Neural cell (in vitro differentiated cells): ENCODE data around the gene APBA3. TPM values are rescaled to one million over a fixed set of nuclear protein-coding genes. Genes with fewer than 3 reads are reported as not detected.

Experiments
- H2AFZ ChIP-seq: fragments of 200-600, 300-800 bp; sonication (generic), shearing (Covaris generic); 2 replicates; pipeline ENCODE4 v1.6.0; 2014; ENCODE audit warnings: low read depth, mild to moderate bottlenecking, antibody characterized with exemption, low read length, moderate library complexity
- H3F3A ChIP-seq: fragments of 200-600 bp; shearing (Covaris generic); 2 replicates; pipeline ENCODE4 v1.6.1; 2016; ENCODE audit warnings: mild to moderate bottlenecking, moderate library complexity, mixed read lengths, antibody characterized with exemption, low read length; ENCODE audit not compliant: insufficient read depth, poor library complexity, severe bottlenecking
- H3K27ac ChIP-seq: fragments of 200-600, 300-800 bp; sonication (generic), shearing (Covaris generic); 2 replicates; pipeline ENCODE4 v1.5.1; 2014; ENCODE audit warnings: mild to moderate bottlenecking, low read length, moderate library complexity
- H3K27me3 ChIP-seq: fragments of 300-800, 200-600 bp; sonication (generic), shearing (Covaris generic); 2 replicates; pipeline ENCODE4 v1.6.0; 2014; ENCODE audit warnings: mild to moderate bottlenecking, low read depth, low read length, moderate library complexity; ENCODE audit not compliant: insufficient read depth
- H3K36me3 ChIP-seq: fragments of 300-800, 200-600 bp; sonication (generic), shearing (Covaris generic); 2 replicates; pipeline ENCODE4 v1.5.1; 2014; ENCODE audit warnings: mild to moderate bottlenecking, antibody characterized with exemption, low read length, moderate library complexity; ENCODE audit not compliant: insufficient read depth
- H3K4me2 ChIP-seq: fragments of 300-800, 200-600 bp; sonication (generic), shearing (Covaris generic); 2 replicates; pipeline ENCODE4 v1.6.0; 2014; ENCODE audit warnings: mild to moderate bottlenecking, low read length
- H3K4me3 ChIP-seq: fragments of 300-800, 200-600 bp; sonication (generic), shearing (Covaris generic); 2 replicates; pipeline ENCODE4 v1.5.1; 2014; ENCODE audit warnings: mild to moderate bottlenecking, low read length, moderate library complexity
- H3K79me2 ChIP-seq: fragments of 200-600 bp; shearing (Covaris generic); replicated peaks from 2 replicates; pipeline ENCODE4 v1.6.0; 2014; ENCODE audit warnings: mild to moderate bottlenecking, low read length, moderate library complexity; ENCODE audit not compliant: insufficient read depth
- H3K9ac ChIP-seq: fragments of 300-800, 200-600 bp; sonication (generic), shearing (Covaris generic); 2 replicates; pipeline ENCODE4 v1.6.1; 2016; ENCODE audit warnings: mild to moderate bottlenecking, low read length, mixed read lengths
- H3K9me2 ChIP-seq: fragments of 200-600 bp; shearing (Covaris generic); 2 replicates; pipeline ENCODE4 v1.6.1; 2016; ENCODE audit warnings: mild to moderate bottlenecking, low read length, mixed read lengths; ENCODE audit not compliant: insufficient read depth
- H3K9me3 ChIP-seq: fragments of 200-600, 300-800 bp; sonication (generic), shearing (Covaris generic); 2 replicates; pipeline ENCODE4 v1.6.1; 2016; ENCODE audit warnings: mild to moderate bottlenecking, mixed run types, low read length, moderate library complexity, mixed read lengths
- H4K20me1 ChIP-seq: fragments of 200-600 bp; shearing (Covaris generic); 2 replicates; pipeline ENCODE4 v1.6.1; 2016; ENCODE audit warnings: mild to moderate bottlenecking, mixed run types; ENCODE audit not compliant: insufficient read depth
- CTCF ChIP-seq: fragments of 450-650 bp; IDR thresholded peaks from 2 replicates; pipeline ENCODE4 v1.5.1; 2014; ENCODE audit warnings: antibody characterized with exemption, mild to moderate bottlenecking, moderate library complexity; ENCODE audit not compliant: poor library complexity, severe bottlenecking
- EP300 ChIP-seq: fragments of 450-650 bp; conservative IDR thresholded peaks from 2 replicates; pipeline ENCODE4 v1.6.1; 2014; ENCODE audit warnings: antibody characterized with exemption, mild to moderate bottlenecking, moderate library complexity; ENCODE audit not compliant: poor library complexity, severe bottlenecking
- EZH2 ChIP-seq: fragments of 200-600, 300-800 bp; shearing (Covaris generic), sonication (generic); IDR thresholded peaks from 2 replicates; pipeline ENCODE4 v1.6.1; 2014; ENCODE audit warnings: antibody characterized with exemption, low read length, borderline replicate concordance, mild to moderate bottlenecking; ENCODE audit not compliant: insufficient read depth, poor library complexity, severe bottlenecking
- MXI1 ChIP-seq: fragments of 450-650 bp; conservative IDR thresholded peaks from 2 replicates; pipeline ENCODE4 v1.6.1; 2014; ENCODE audit warnings: antibody characterized with exemption, mild to moderate bottlenecking; ENCODE audit not compliant: poor library complexity, severe bottlenecking
- POLR2AphosphoS5 ChIP-seq: IDR thresholded peaks from 2 replicates; pipeline ENCODE4 v1.6.1; 2012
- RAD21 ChIP-seq: fragments of 450-650 bp; conservative IDR thresholded peaks from 2 replicates; pipeline ENCODE4 v1.6.1; 2014; ENCODE audit warnings: antibody characterized with exemption, mild to moderate bottlenecking, moderate library complexity
- REST ChIP-seq: IDR thresholded peaks from 2 replicates; pipeline ENCODE4 v1.6.1; 2012; ENCODE audit warnings: borderline replicate concordance
- SMC3 ChIP-seq: fragments of 450-650 bp; conservative IDR thresholded peaks from 2 replicates; pipeline ENCODE4 v1.6.1; 2014; ENCODE audit warnings: antibody characterized with exemption, mild to moderate bottlenecking, moderate library complexity; ENCODE audit not compliant: poor library complexity
- TAF1 ChIP-seq: IDR thresholded peaks from 2 replicates; pipeline ENCODE4 v1.6.1; 2012; ENCODE audit warnings: low read depth
- polyA plus RNA-seq: library from polyadenylated mRNA; depleted of rRNA; stranded (reverse); fragments of >200 nt; gene quantifications from 2 replicates; pipeline ENCODE4 v1.2.3, GENCODE V29; 2014

APBA3 gene
- polyA plus RNA-seq, 1 donor from 2014 or later: 37.1 TPM

GRCh38 chr19:3734310-3734600 is 27.2 kb downstream of the APBA3 start:
- Histone ChIP-seq H3K4me3 (no peak overlapping the region), H3K4me2 (no peak overlapping the region), H3K27me3 (no peaks in the 10 kb centered on the region), H3K9ac (no peak overlapping the region), H3K27ac (no peak overlapping the region), H3K79me2 (no peaks in the 10 kb centered on the region), H3K9me2 (no peaks in the 10 kb centered on the region), H3K36me3 (no peaks in the 10 kb centered on the region), H3K9me3 (no peaks in the 10 kb centered on the region), H2AFZ (no peak overlapping the region), H4K20me1 (no peaks in the 10 kb centered on the region), H3F3A (no peaks in the 10 kb centered on the region)
- TF ChIP-seq MXI1 (no peak), REST (no peak), SMC3 (no peak), POLR2AphosphoS5 (no peak), RAD21 (no peak), EZH2 (no peak), EP300 (no peak), CTCF (no peak), TAF1 (no peak)

- Histone ChIP-seq H3K9me2 (no peaks in the 10 kb centered on the region), H3K27me3 (no peaks in the 10 kb centered on the region), H3K27ac (no peak overlapping the region), H3K9me3 (no peaks in the 10 kb centered on the region), H3K36me3 (no peaks in the 10 kb centered on the region), H3K4me2 (no peak overlapping the region), H3F3A (no peaks in the 10 kb centered on the region), H3K9ac (no peak overlapping the region), H2AFZ (no peak overlapping the region), H3K4me3 (no peak overlapping the region), H3K79me2 (no peaks in the 10 kb centered on the region), H4K20me1 (no peaks in the 10 kb centered on the region)
- no peak for TF ChIP-seq RAD21
- TF ChIP-seq TAF1: no peak
Measured at GRCh38 chr19:3733549-3734309, 27.8 kb downstream of the APBA3 start.

- no peaks in the 10 kb centered on the region for H3F3A ChIP-seq
- no peaks in the 10 kb centered on the region for H3K36me3 ChIP-seq
- no peak for TF ChIP-seq POLR2AphosphoS5
- no peak overlapping the region for H3K4me2 ChIP-seq
- no peak overlapping the region for H3K4me3 ChIP-seq
- H3K9ac ChIP-seq: no peak overlapping the region
- H4K20me1 ChIP-seq: no peaks in the 10 kb centered on the region
- no peaks in the 10 kb centered on the region for H3K9me3 ChIP-seq
- no peaks in the 10 kb centered on the region for H3K79me2 ChIP-seq
- no peaks in the 10 kb centered on the region for H3K27me3 ChIP-seq
- no peak overlapping the region for H3K27ac ChIP-seq
- no peaks in the 10 kb centered on the region for H3K9me2 ChIP-seq
- no peak overlapping the region for H2AFZ ChIP-seq
Measured at GRCh38 chr19:3732108-3732507, 29.4 kb downstream of the APBA3 start.
